BJ (cell line): ENCODE measurements around the gene METAP1. TPM values are rescaled to one million over a fixed set of nuclear protein-coding genes. Genes with fewer than 3 reads are reported as not detected.
"Not testable (repeated sequence)": the region's sequence is repeated elsewhere in the genome, so short reads cannot be mapped to it uniquely, and the experiment has no call there.

ENCODE experiments used
- CTCF ChIA-PET: fragments of 350-600 bp; formaldehyde crosslinking; extraction: SDS; loops from one replicate; lab custom pipeline; 2021; ENCODE audit warnings: antibody characterized with exemption, inconsistent platforms; lab: Yijun Ruan, JAX
- POLR2A ChIA-PET: fragments of 300-600 bp; sonication (Branson Sonifier 250); formaldehyde crosslinking; extraction: SDS; loops from one replicate; lab custom pipeline; 2021; ENCODE audit warnings: antibody characterized with exemption; lab: Charles Lee
- DNase-seq: peaks from one replicate; pipeline ENCODE4 v3.0.0-alpha.2; 2011; ENCODE audit warnings: low read depth
- H3K27me3 ChIP-seq: 2 replicates; pipeline ENCODE4 v1.6.0; 2011; ENCODE audit warnings: low read length; ENCODE audit not compliant: control insufficient read depth, insufficient read depth
- H3K36me3 ChIP-seq: 2 replicates; pipeline ENCODE4 v1.5.1; 2011; ENCODE audit warnings: low read length; ENCODE audit not compliant: control insufficient read depth, insufficient read depth
- H3K4me3 ChIP-seq: 2 replicates; pipeline ENCODE4 v1.5.1; 2011; ENCODE audit warnings: low read depth, mild to moderate bottlenecking, control low read depth, low read length
- polyA plus RNA-seq: library from polyadenylated mRNA; depleted of rRNA; stranded (reverse); fragments of >200 nt; gene quantifications from 2 replicates; pipeline ENCODE4 v1.2.3, GENCODE V29; 2011
- TF ChIP-seq, protein P1 (sequence below): IDR thresholded peaks from 2 replicates; pipeline ENCODE4 v1.5.1; 2011; ENCODE audit warnings: low read depth, mild to moderate bottlenecking, control low read depth, inconsistent platforms, low read length, moderate library complexity; ENCODE audit not compliant: insufficient read depth

METAP1 gene
- polyA plus RNA-seq, 1 experiment: 50.2 TPM

DNA sequence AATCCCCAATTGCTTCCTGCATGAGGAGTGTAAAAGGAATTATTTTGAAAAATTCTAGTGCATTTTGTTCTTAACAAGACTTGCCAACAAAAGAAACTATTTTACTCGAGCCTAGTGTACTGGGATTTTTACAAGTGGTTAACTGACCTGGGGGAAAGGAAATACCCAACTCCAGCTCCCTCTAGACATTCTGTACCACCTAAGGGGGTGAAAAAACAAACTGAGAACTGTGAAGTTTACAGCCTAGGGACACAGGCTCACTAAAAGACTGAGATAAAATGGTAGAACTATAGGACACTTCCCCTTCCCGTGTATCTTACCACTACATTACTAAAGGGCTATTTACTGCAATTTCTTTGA is 95.7 kb downstream of the METAP1 start:
- POLR2A ChIA-PET: interaction anchor here (0.7 kb wide), 1 partner anchor 161 kb away, joined by 3 read pairs; no protein-coding TSS in a partner anchor
- no peak for DNase-seq
- Histone ChIP-seq H3K36me3 (no peaks in the 10 kb centered on the region), H3K4me3 (peak overlapping the region; percentile 0), H3K27me3 (no peaks in the 10 kb centered on the region)
- TF ChIP-seq, protein P1, sequence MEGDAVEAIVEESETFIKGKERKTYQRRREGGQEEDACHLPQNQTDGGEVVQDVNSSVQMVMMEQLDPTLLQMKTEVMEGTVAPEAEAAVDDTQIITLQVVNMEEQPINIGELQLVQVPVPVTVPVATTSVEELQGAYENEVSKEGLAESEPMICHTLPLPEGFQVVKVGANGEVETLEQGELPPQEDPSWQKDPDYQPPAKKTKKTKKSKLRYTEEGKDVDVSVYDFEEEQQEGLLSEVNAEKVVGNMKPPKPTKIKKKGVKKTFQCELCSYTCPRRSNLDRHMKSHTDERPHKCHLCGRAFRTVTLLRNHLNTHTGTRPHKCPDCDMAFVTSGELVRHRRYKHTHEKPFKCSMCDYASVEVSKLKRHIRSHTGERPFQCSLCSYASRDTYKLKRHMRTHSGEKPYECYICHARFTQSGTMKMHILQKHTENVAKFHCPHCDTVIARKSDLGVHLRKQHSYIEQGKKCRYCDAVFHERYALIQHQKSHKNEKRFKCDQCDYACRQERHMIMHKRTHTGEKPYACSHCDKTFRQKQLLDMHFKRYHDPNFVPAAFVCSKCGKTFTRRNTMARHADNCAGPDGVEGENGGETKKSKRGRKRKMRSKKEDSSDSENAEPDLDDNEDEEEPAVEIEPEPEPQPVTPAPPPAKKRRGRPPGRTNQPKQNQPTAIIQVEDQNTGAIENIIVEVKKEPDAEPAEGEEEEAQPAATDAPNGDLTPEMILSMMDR: no peak
- CTCF ChIA-PET: interaction anchor here (0.6 to 1.0 kb wide), 2 partner anchors 371 to 1896 kb away, joined by 5 to 6 read pairs; no protein-coding TSS in a partner anchor

GRCh38 chr4:99091841-99092240 is 96.3 kb downstream of the METAP1 start:
- H3K36me3 ChIP-seq, H3K4me3 ChIP-seq, H3K27me3 ChIP-seq, POLR2A ChIA-PET, CTCF ChIA-PET, DNase-seq: not testable (repeated sequence)

- no peak for DNase-seq
- TF ChIP-seq, protein P1: no peak
- H3K4me3 ChIP-seq: no peak overlapping the region
- CTCF ChIA-PET: no interaction called here
- no peaks in the 10 kb centered on the region for H3K27me3 ChIP-seq
- POLR2A ChIA-PET: no interaction called here
- no peaks in the 10 kb centered on the region for H3K36me3 ChIP-seq
Measured at GRCh38 chr4:99099311-99099710, 103.8 kb downstream of the METAP1 start.

DNA sequence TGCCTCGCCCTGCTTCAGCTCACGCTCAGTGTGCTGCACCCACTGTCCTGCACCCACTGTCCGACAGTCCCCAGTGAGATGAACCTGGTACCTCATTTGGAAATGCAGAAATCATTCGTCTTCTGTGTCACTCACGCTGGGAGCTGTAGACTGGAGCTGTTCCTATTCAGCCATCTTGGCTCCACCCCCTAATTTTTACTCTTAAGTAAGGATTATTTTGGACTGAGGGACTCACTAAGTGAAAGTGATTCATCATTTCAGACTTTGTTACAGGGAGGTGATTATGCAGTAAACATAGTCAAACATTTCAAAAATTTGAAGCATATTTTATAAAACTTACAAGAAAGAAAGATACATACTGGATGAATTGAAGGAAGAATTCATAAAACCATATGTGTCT is 104.3 kb downstream of the METAP1 start:
- DNase-seq, H3K27me3 ChIP-seq, H3K4me3 ChIP-seq, POLR2A ChIA-PET, H3K36me3 ChIP-seq: not testable (repeated sequence)
- CTCF ChIA-PET: interaction anchor here (1.5 to 1.8 kb wide), 3 partner anchors 18 to 363 kb away, joined by 4 to 6 read pairs (median 5); no protein-coding TSS in a partner anchor

GRCh38 chr4:99100876-99101275 is 105.4 kb downstream of the METAP1 start:
- H3K27me3 ChIP-seq: no peaks in the 10 kb centered on the region
- TF ChIP-seq, protein P1: no peak
- no peak for DNase-seq
- POLR2A ChIA-PET: interaction anchor here (0.7 kb wide), 1 partner anchor 304 kb away, joined by 3 read pairs; no protein-coding TSS in a partner anchor
- H3K36me3 ChIP-seq: no peaks in the 10 kb centered on the region
- CTCF ChIA-PET: interaction anchor here (1.5 to 1.8 kb wide), 3 partner anchors 17 to 362 kb away, joined by 4 to 6 read pairs (median 5); no protein-coding TSS in a partner anchor
- no peak overlapping the region for H3K4me3 ChIP-seq

- no peaks in the 10 kb centered on the region for H3K36me3 ChIP-seq
- no peaks in the 10 kb centered on the region for H3K27me3 ChIP-seq
- CTCF ChIA-PET: no interaction called here
- H3K4me3 ChIP-seq: no peak overlapping the region
- POLR2A ChIA-PET: no interaction called here
- TF ChIP-seq, protein P1: no peak
- DNase-seq: no peak
Measured at GRCh38 chr4:99102634-99103033, 107.1 kb downstream of the METAP1 start.
